Measurements from ENCODE around the gene COL1A1. TPM values are rescaled to one million over a fixed set of nuclear protein-coding genes. Genes with fewer than 3 reads are reported as not detected.

Gene COL1A1
- total RNA-seq, 4 donors from 2014 or later: 20.7 to 123 (median 41.5) TPM

GRCh38 chr17:50187394-50187725 is 14.1 kb downstream of the COL1A1 start:
- Histone ChIP-seq H3K27me3 (no peaks in the 10 kb centered on the region), H3K4me3 (no peak overlapping the region), H3K4me1 (peaks cover 0 to 59% (median 39%) of the 10 kb centered on the region in 4 donors), H3K27ac (replicated peaks in 1 of 4) (peak overlapping the region in 2 of 4 donors; percentile 77 to 81), H3K9me3 (no peaks in the 10 kb centered on the region), H3K36me3 (peaks cover 53 to 73% (median 72%) of the 10 kb centered on the region in 4 donors)
- TF ChIP-seq POLR2AphosphoS5 (IDR thresholded peaks at IDR 0.05): no peak
- no peak for TF ChIP-seq POLR2A (IDR thresholded peaks at IDR 0.05; ENCODE audit: low read depth)
- TF ChIP-seq EP300 (IDR thresholded peaks at IDR 0.05): no peak
- no peak for TF ChIP-seq CTCF (IDR thresholded peaks at IDR 0.05)
- DNase-seq (ENCODE audit: extremely low spot score): no peak
- intact Hi-C loops (cut with DNase I): no loop called here
- 69% methylated on average over 3 of the region's 4 CpGs for WGBS

GRCh38 chr17:50186661-50187393 is 14.6 kb downstream of the COL1A1 start:
- intact Hi-C loops (cut with DNase I): no loop called here
- H3K36me3 ChIP-seq: peaks cover 48 to 68% (median 67%) of the 10 kb centered on the region in 4 donors
- no peaks in the 10 kb centered on the region for H3K9me3 ChIP-seq
- TF ChIP-seq POLR2AphosphoS5 (IDR thresholded peaks at IDR 0.05) (no peak), CTCF (IDR thresholded peaks at IDR 0.05) (no peak), POLR2A (IDR thresholded peaks at IDR 0.05; ENCODE audit: low read depth) (no peak), EP300 (IDR thresholded peaks at IDR 0.05) (no peak)
- peaks cover 0 to 57% (median 39%) of the 10 kb centered on the region in 4 donors for H3K4me1 ChIP-seq
- no peaks in the 10 kb centered on the region for H3K27me3 ChIP-seq
- DNase-seq (ENCODE audit: extremely low spot score): no peak
- no peak overlapping the region for H3K4me3 ChIP-seq
- WGBS: 72% methylated on average over 17 of the region's 24 CpGs
- H3K27ac ChIP-seq (replicated peaks in 1 of 4): peak overlapping the region in 2 of 4 donors; percentile 77 to 81

GRCh38 chr17:50185631-50186471 is 15.6 kb downstream of the COL1A1 start:
- H3K36me3 ChIP-seq: peaks cover 42 to 59% (median 57%) of the 10 kb centered on the region in 4 donors
- 82% methylated on average over 27 of the region's 31 CpGs for WGBS
- H3K4me1 ChIP-seq: peaks cover 0 to 57% (median 38%) of the 10 kb centered on the region in 4 donors
- H3K9me3 ChIP-seq: no peaks in the 10 kb centered on the region
- peak overlapping the region; percentile 40 to 81 (median 66) for H3K27ac ChIP-seq (replicated peaks in 1 of 4)
- intact Hi-C loops (cut with DNase I): no loop called here
- H3K4me3 ChIP-seq: no peak overlapping the region
- no peak for DNase-seq (ENCODE audit: extremely low spot score)
- no peak for TF ChIP-seq EP300 (IDR thresholded peaks at IDR 0.05)
- H3K27me3 ChIP-seq: no peaks in the 10 kb centered on the region

- peaks cover 0 to 54% (median 35%) of the 10 kb centered on the region in 4 donors for H3K4me1 ChIP-seq
Measured at GRCh38 chr17:50184611-50185398, 16.6 kb downstream of the COL1A1 start.

GRCh38 chr17:50184064-50184463 is 17.4 kb downstream of the COL1A1 start:
- Histone ChIP-seq H3K9me3 (no peaks in the 10 kb centered on the region), H3K4me1 (peaks cover 0 to 47% (median 34%) of the 10 kb centered on the region in 4 donors), H3K4me3 (no peak overlapping the region), H3K27ac (replicated peaks in 1 of 4) (peak overlapping the region; percentile 55 to 81 (median 77)), H3K27me3 (no peaks in the 10 kb centered on the region), H3K36me3 (peaks cover 26 to 41% (median 39%) of the 10 kb centered on the region in 4 donors)
- intact Hi-C loops (cut with DNase I): no loop called here
- peak in 1 of 3 experiments; percentile 12 for TF ChIP-seq CTCF (IDR thresholded peaks at IDR 0.05)
- no peak for TF ChIP-seq POLR2A (IDR thresholded peaks at IDR 0.05; ENCODE audit: low read depth)
- TF ChIP-seq EP300 (IDR thresholded peaks at IDR 0.05): no peak
- no peak for DNase-seq (ENCODE audit: extremely low spot score)
- 40% methylated on average over 8 of the region's 8 CpGs for WGBS

More at GRCh38 chr17:50184611-50185398, 16.6 kb downstream of the COL1A1 start:
- Histone ChIP-seq H3K36me3 (peaks cover 32 to 48% (median 47%) of the 10 kb centered on the region in 4 donors), H3K4me3 (no peak overlapping the region), H3K27ac (replicated peaks in 1 of 4) (peak overlapping the region; percentile 55 to 81 (median 77)), H3K27me3 (no peaks in the 10 kb centered on the region), H3K9me3 (no peaks in the 10 kb centered on the region)
- TF ChIP-seq POLR2AphosphoS5 (IDR thresholded peaks at IDR 0.05): peak; percentile 57 to 59
- no peak for TF ChIP-seq EP300 (IDR thresholded peaks at IDR 0.05)
- WGBS: 61% methylated on average over 13 of the region's 19 CpGs
- intact Hi-C loops (cut with DNase I): no loop called here
- no peak for DNase-seq (ENCODE audit: extremely low spot score)

Data from esophagus muscularis mucosa (tissue), 4 donors.